Hepatocyte (in vitro differentiated cells): ENCODE measurements around the gene ZBTB8A.
"Not testable (repeated sequence)": the region's sequence is repeated elsewhere in the genome, so short reads cannot be mapped to it uniquely, and the experiment has no call there.

Experiments
- EZH2 ChIP-seq: fragments of 200-600 bp; sonication (generic); IDR thresholded peaks from 2 replicates; pipeline ENCODE4 v1.6.1; 2016; ENCODE audit warnings: antibody characterized with exemption, mild to moderate bottlenecking, borderline replicate concordance
- EZH2phosphoT487 ChIP-seq: fragments of 200-600 bp; sonication (generic); IDR thresholded peaks from one replicate; pipeline ENCODE4 v1.6.1; 2018; ENCODE audit warnings: antibody characterized with exemption, mild to moderate bottlenecking, low read depth, moderate library complexity; ENCODE audit not compliant: unreplicated experiment, severe bottlenecking
- TF ChIP-seq, protein P1 (sequence below): fragments of 200-600 bp; sonication (generic); IDR thresholded peaks from 2 replicates; pipeline ENCODE4 v1.5.1; 2016; ENCODE audit warnings: antibody characterized with exemption, mild to moderate bottlenecking; ENCODE audit not compliant: poor library complexity

DNA sequence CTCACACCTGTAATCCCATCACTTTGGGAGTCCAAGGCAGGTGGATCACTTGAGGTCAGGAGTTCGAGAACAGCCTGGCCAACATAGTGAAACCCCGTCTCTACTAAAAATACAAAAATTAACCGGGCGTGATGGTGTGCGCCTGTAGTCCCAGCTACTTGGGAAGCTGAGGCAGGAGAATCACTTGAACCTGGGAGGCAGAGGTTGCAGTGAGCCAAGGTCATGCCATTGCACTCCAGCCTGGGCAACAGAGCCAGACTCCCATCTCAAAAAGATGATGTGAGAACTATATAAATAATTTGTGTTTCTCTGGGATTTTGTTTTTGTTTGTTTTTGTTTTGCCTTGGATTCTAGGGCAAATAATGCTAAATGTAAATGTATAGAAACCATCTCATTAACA, 17.8 kb downstream of the ZBTB8A start:
- TF ChIP-seq EZH2, EZH2phosphoT487: not testable (repeated sequence)
- TF ChIP-seq, protein P1, sequence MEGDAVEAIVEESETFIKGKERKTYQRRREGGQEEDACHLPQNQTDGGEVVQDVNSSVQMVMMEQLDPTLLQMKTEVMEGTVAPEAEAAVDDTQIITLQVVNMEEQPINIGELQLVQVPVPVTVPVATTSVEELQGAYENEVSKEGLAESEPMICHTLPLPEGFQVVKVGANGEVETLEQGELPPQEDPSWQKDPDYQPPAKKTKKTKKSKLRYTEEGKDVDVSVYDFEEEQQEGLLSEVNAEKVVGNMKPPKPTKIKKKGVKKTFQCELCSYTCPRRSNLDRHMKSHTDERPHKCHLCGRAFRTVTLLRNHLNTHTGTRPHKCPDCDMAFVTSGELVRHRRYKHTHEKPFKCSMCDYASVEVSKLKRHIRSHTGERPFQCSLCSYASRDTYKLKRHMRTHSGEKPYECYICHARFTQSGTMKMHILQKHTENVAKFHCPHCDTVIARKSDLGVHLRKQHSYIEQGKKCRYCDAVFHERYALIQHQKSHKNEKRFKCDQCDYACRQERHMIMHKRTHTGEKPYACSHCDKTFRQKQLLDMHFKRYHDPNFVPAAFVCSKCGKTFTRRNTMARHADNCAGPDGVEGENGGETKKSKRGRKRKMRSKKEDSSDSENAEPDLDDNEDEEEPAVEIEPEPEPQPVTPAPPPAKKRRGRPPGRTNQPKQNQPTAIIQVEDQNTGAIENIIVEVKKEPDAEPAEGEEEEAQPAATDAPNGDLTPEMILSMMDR, result not testable (repeated sequence)
